GM18505 (cell line): ENCODE data around the gene LONP2.
"Not testable (repeated sequence)": the region's sequence is repeated elsewhere in the genome, so short reads cannot be mapped to it uniquely, and the experiment has no call there.

Source experiments
- ATAC-seq: cut with Tn5 transposase; IDR thresholded peaks from one replicate; pipeline ENCODE4 v1.9.1; 2021; ENCODE audit not compliant: unreplicated experiment
- POLR2A ChIP-seq: IDR thresholded peaks from 4 replicates; pipeline ENCODE4 v1.6.1; 2011; ENCODE audit warnings: borderline replicate concordance; ENCODE audit not compliant: insufficient read depth, insufficient read length; ENCODE audit errors: extremely low read depth

LONP2 gene

GRCh38 chr16:48291754-48292153 lies 47.7 kb downstream of the LONP2 start:
- ATAC-seq: no peak
- TF ChIP-seq POLR2A: no peak

DNA sequence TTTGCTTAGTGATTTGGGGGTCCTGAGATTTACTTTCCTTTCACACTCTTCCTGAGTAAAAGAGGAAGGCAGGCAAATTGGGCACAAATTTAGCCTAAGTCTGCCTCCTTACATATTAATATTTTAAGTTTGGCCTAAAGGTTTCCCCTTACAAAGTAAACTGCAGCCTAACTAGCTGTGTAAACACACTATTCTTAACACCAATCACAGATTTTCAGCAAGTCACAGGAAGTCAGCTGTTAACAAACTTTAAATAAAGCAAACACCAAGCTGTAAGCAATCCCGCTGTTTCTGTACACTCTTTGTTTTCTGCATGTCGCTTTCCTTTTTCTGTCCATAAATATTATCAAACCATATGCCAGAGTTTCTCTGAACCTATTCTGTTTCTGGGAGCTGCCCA lies 48.4 kb downstream of the LONP2 start:
- TF ChIP-seq POLR2A: no peak
- no peak for ATAC-seq

DNA sequence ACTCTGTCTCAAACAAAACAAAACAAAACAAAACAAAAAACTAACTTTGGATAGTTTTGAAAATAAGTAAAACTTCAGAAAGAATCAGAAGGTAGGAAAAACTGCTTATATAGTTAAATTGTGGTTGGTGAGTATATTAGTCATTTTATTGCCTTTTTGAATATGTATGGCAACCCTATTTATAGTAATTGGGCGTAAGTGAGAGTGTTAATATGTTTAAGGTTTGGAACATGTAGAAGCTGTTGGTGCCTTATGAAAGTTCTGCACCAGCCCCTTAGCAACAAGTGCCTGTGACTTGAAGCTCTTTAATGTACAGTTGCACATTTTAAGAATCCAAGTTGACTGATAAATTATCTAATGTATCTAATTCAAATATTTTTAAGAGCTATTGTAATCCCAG lies 50.6 kb downstream of the LONP2 start:
- no peak for ATAC-seq
- TF ChIP-seq POLR2A: no peak

GRCh38 chr16:48295488-48296281 lies 51.6 kb downstream of the LONP2 start:
- no peak for ATAC-seq
- TF ChIP-seq POLR2A: no peak

DNA sequence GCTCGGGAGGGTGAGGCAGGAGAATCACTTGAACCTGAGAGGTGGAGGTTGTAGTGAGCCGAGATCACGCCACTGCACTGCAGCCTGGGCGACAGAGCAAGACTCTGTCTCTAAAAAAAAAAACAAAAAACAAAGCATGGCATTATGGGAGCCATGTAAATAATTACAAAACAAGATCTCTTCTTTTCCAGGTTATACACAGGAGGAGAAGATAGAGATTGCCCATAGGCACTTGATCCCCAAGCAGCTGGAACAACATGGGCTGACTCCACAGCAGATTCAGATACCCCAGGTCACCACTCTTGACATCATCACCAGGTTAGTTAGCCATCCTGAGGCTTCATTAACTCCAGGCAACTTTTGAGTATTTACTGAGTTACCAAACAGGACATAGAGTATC lies 55.4 kb downstream of the LONP2 start:
- no peak for ATAC-seq
- TF ChIP-seq POLR2A: no peak

DNA sequence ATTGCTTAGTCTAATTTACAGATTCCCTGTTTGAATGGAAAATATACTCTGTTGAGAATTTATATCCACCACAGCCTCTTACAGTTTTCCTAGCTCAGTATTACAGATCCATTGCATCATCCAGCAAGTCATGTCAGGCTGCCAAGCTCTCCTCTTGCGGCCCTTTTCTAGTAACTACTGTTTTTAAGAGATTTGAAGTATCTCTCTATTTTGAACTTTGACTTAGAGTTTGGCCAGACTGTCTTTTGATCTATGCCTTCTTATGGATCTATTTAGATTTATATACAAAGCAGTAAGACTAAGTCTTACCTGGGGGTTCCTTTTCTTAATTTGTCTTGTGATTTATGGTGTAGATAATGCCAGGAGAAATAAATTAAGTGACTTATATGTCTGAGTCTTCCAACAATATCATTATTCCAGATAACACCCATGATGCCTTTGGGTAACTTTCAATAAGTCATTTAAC lies 56.3 kb downstream of the LONP2 start:
- ATAC-seq: no peak
- no peak for TF ChIP-seq POLR2A

GRCh38 chr16:48308535-48308934 lies 64.4 kb downstream of the LONP2 start:
- no peak for ATAC-seq
- no peak for TF ChIP-seq POLR2A

GRCh38 chr16:48310908-48311641 lies 67.0 kb downstream of the LONP2 start:
- TF ChIP-seq POLR2A: no peak
- ATAC-seq: no peak

DNA sequence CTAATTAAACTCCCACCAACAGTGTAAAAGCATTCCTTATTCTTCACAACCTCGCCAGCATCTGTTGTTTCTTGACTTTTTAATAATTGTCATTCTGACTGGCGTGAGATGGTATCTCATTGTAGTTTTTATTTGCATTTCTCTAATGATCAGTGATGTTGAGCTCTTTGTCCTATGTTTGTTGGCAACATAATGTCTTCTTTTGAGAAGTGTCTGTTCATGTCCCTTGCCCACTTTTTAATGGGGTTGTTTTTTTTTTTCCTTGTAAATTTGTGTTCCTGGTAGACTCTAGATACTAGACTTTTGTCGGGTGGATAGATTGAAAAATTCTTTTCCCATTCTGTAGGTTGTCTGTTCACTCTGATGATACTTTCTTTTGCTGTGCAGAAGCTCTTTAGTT lies 69.8 kb downstream of the LONP2 start:
- not testable (repeated sequence) for ATAC-seq

DNA sequence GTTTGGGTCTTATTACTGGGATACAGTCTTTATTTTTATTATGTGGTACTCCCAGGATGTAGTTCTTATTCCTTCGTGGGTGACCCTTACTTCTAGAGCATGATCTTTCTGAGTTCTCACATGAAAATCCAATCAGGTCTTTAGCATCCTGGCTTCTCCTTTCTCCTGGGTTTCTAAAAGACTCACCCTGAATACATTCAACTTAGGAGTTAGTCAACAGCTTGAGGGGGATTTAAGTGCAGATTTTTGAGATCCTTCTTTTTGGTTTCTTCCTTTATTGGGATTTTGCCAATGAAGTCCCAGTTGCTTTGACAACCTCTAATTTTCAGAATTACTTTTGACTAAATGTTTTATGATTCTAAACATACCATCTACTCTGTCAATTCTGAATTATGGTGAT lies 72.9 kb downstream of the LONP2 start:
- ATAC-seq: no peak
- no peak for TF ChIP-seq POLR2A

- TF ChIP-seq POLR2A: no peak
- ATAC-seq: no peak
Measured at GRCh38 chr16:48317614-48318315, 73.7 kb downstream of the LONP2 start.

DNA sequence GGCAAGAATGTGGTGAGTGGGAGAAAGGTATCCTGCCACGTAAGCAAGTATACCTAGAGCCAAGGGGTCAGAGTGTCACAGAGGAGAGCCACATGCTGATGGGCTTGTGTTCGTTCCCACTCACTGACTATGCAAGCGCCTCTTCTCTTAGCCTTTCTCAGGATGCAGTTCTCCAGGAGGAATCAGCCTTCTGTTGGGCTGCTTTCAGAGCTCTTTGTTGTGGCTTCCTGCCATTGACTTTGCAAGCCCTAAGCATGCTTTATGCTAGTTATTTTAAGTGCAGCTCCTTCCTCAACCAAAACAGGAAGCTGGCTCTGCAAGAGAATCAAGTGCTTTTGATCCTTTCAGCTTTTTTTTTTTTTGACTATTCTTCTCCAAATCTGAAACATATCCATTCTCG lies 74.5 kb downstream of the LONP2 start:
- TF ChIP-seq POLR2A: no peak
- ATAC-seq: no peak

DNA sequence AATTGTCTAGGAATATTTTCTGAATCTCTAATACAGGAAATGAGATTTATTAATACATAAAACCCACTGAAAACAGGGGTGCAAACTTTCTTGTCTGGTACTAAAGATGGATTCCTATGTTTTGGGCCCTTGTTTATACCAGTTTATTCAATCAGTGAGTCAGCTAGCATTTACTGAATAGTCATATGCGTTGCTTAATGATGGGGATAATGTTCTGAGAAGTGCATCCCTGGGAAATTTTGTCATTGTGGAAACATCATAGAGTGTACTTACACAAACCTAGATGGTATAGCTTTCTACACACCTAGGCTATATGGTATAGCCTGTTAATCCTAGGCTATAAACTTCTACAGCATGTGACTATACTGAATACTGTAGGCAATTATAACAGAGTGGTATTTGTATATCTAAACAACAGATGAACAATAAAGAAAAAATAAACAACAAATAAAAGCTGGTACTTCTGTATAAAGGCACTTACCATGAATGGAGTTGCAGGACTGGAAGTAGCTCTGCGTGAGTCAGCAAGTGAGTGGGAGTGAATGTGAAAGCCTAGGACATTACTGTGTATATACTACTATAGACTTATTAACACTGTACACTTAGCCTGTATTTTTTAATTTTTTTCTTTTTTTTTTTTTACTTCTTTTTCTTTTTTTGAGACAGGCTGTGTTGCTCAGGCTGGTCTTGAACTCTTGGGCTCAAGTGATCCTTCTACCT lies 77.4 kb downstream of the LONP2 start:
- ATAC-seq: no peak
- no peak for TF ChIP-seq POLR2A
